ENCODE results near the gene RAD54L. TPM values are rescaled to one million over a fixed set of nuclear protein-coding genes. Genes with fewer than 3 reads are reported as not detected.
"Not testable (repeated sequence)": the region's sequence is repeated elsewhere in the genome, so short reads cannot be mapped to it uniquely, and the experiment has no call there.

The RAD54L gene
- total RNA-seq (2014; rRNA removed; shearing (Covaris generic)) = 16.8 and 20.6 TPM in 2 replicates

DNA sequence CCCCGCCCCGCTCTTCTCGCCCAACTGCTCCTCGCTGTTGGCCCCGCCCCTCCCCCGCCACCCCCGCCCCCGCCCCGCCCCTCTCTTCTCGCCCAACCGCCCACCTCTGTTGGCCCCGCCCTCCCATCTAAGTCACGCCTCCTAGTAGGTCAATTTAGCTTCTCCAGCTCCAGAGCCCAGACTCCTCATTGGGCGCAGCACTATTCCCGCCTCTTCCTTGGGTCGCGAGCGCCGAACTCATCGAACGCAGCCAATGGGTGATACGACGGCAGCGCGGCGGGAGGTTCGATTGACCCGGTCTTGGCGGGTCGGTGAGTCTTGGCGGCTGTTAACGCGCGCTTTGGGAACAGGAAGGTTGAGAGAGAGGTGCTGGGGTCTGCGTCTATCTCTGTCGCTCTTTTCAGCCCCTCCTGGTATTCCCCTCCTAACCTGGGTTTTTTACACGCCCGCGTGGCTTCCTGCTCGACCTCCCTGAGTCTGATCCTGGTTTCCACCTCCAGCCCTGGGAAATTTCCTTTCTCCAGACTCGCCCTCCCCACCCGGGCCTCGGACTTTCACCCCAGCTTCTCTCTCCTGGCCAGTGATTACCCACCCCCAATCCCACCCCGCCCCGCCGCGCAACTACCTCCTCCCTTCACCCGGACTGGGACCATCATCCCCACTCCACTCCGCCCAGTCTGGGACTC is at the start of gene RAD54L:
RAD54L (plus strand) TSS at position 328 of the 686 bp plus-strand sequence. CDS start 643 bp downstream, outside the sequence.
- in situ Hi-C loops (cut with HindIII; ENCODE audit: low sequenced_read_pairs) = no loop called here
- DNase-seq (ENCODE audit: low spot score) = peak; percentile 99

GRCh38 chr1:46197964-46198811 is 49.4 kb upstream of the RAD54L start, which contains the start of gene POMGNT1:
TSS of gene POMGNT1 (minus strand) at chr1:46198434. CDS start at chr1:46197821, 613 bp downstream.
- in situ Hi-C loops (cut with HindIII; ENCODE audit: low sequenced_read_pairs) = no loop called here
- DNase-seq (ENCODE audit: low spot score) = peak; percentile 73

DNA sequence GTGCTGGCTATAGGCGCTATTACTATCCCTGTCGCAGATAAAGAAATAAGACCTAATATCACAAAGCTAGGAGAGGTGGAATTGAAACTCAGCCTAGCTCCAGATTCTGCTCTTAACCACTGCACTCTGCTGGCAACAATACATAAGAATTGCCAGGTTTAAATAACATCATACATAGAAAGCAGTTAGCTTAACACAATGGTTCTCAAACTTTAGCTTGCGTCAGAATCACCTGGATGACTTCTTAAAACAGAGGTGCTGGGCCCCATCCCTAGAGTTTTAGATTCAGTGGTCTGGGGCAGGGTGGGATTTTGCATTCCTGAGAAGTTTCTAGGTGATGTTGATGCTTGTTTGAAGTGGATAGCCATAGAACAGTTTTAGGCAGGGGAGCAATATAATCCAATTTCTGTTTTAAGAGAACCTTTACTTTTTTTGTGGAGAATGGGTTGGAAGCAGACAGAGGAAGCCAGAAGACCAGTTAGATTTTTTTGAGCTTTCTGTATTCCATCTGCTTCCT is 48.3 kb upstream of the RAD54L start:
- in situ Hi-C loops (cut with HindIII; ENCODE audit: low sequenced_read_pairs) = no loop called here
- no peak for DNase-seq (ENCODE audit: low spot score)

GRCh38 chr1:46203738-46204405 is 43.7 kb upstream of the RAD54L start:
- in situ Hi-C loops (cut with HindIII; ENCODE audit: low sequenced_read_pairs) = no loop called here
- peak; percentile 71 for DNase-seq (ENCODE audit: low spot score)

DNA sequence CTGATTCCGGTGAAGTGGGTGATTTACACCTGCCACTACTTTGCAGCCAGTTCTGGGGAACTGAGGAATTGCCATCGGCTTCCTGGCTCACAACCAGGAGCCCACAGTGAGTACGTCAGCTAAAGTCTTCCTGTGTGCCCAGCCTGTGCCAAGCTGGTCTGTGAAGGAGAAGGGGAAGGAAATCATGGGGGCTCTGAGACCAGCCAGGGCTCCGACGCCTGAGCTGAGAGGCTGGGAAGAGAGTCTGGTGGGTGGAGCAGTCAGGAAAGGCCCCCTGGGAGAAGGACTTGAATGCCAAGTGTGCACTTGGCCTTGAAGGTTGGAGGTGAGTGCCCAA is 43.2 kb upstream of the RAD54L start:
- in situ Hi-C loops (cut with HindIII; ENCODE audit: low sequenced_read_pairs) = no loop called here
- DNase-seq (ENCODE audit: low spot score) = no peak

DNA sequence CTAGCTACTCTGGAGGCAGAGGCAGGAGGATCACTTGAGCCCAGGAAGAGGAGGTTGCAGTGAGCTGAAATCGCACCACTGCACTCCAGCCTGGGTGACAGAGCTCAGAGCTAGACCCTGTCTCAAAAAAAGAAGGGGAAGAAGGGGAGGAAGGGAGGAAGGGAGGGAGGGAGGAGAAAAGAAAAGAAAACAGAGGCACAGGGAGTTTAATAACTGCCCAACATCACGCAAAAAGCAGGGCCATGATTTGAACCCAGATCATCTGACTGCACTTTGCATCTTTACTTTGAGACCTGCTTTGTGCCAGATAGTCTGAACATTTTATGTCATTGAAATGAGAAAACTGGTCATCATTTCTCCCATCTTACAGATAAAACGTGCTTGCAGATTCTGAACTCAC is 42.4 kb upstream of the RAD54L start:
- no peak for DNase-seq (ENCODE audit: low spot score)
- in situ Hi-C loops (cut with HindIII; ENCODE audit: low sequenced_read_pairs) = no loop called here

DNA sequence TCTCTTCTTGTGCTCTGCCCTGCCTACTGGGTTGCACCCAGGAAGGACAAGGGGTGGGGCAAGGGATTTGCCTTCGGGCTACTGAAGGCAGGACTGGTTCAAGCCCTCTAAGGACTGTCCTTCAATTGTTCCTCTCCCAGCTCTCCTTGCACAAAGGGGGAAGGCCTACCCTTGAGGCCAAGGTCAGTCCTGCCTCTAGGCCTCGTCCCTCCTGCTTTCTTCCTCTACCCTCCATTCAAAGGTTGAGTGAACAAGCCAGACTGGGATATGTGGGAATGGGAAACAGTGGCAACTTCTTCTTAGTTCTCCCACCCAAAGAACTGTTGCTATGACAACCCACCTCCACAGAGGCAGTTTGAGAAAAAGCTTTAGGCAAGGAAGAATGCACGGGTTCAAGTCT is 41.8 kb upstream of the RAD54L start:
- in situ Hi-C loops (cut with HindIII; ENCODE audit: low sequenced_read_pairs) = no loop called here
- no peak for DNase-seq (ENCODE audit: low spot score)

- DNase-seq (ENCODE audit: low spot score) = no peak
- in situ Hi-C loops (cut with HindIII; ENCODE audit: low sequenced_read_pairs) = no loop called here
Measured at GRCh38 chr1:46206399-46206798, 41.2 kb upstream of the RAD54L start.

GRCh38 chr1:46210561-46210960 is 37.0 kb upstream of the RAD54L start:
- peak; percentile 73 for DNase-seq (ENCODE audit: low spot score)
- in situ Hi-C loops (cut with HindIII; ENCODE audit: low sequenced_read_pairs) = loop anchor here (10.0 kb wide), 1 partner anchor 176 kb away; no protein-coding TSS in a partner anchor

- in situ Hi-C loops (cut with HindIII; ENCODE audit: low sequenced_read_pairs) = loop anchor here (10.0 kb wide), 1 partner anchor 176 kb away; no protein-coding TSS in a partner anchor
Measured at GRCh38 chr1:46211051-46211450, 36.5 kb upstream of the RAD54L start.

DNA sequence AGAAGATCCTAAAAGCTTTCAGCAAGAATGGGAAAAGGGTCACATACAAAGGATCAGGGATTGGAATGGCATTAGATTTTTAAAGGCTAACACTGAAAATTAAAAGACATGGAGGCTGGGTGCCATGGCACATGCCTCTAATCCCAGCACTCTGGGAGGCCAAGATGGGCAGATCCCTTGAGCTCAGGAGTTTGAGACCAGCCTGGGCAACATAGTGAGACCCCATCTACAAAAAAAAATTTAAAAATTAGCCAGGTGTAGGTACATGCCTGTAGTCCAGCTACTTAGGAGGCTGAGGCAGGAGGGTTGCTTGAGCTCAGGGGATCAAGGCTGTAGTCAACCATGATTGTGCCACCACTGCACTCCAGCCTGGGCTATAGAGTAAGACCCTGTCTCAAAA is 32.1 kb upstream of the RAD54L start:
- in situ Hi-C loops (cut with HindIII; ENCODE audit: low sequenced_read_pairs) = loop anchor here (10.0 kb wide), 1 partner anchor 181 kb away; no protein-coding TSS in a partner anchor
- no peak for DNase-seq (ENCODE audit: low spot score)

More at GRCh38 chr1:46211051-46211450, 36.5 kb upstream of the RAD54L start:
- no peak for DNase-seq (ENCODE audit: low spot score)

GRCh38 chr1:46218443-46218842 is 29.1 kb upstream of the RAD54L start:
- in situ Hi-C loops (cut with HindIII; ENCODE audit: low sequenced_read_pairs) = loop anchor here (10.0 kb wide), 1 partner anchor 184 kb away; no protein-coding TSS in a partner anchor
- no peak for DNase-seq (ENCODE audit: low spot score)

DNA sequence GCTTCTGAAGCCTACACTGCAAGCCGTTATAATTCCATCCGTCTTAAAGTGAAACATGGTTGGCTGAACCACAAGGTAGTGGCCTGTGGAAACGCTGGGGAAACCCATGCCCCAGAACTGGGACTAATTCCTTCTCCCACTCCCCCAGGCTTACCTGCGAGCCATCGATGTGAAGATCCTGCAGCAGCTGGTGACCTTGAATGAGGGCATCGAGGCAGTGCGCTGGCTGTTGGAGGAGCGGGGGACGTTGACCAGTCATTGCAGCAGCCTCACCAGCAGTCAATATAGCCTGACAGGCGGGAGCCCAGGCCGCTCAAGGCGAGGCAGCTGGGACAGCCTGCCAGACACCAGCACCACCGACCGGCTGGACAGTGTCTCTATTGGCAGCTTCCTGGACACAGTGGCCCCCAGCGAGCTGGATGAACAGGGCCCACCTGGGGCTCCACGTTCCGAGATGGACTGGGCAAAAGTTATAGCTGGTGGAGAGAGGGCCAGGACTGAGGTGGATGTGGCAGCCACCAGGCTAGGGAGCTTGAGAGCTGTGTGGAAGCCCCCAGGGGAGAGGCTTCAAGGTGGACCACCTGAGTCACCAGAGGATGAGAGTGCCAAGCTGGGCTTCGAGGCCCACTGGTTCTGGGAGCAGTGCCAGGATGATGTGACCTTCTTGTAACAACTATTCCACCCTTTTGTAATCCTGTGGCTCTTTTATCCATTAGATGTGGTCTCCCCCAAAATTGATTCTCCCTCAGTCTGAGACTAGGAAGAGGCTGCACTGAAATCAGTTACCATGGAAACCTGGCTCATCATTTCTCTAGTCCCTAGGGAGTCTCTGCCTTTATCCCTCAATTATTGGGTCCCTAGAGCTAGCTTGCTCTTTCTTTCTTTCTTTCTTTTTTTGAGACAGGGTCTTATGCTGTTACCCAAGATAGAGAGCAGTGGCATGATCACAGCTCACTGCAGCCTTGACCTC is 27.7 kb upstream of the RAD54L start:
- DNase-seq (ENCODE audit: low spot score) = peak; percentile 19
- in situ Hi-C loops (cut with HindIII; ENCODE audit: low sequenced_read_pairs) = loop anchor here (10.0 kb wide), 1 partner anchor 185 kb away; no protein-coding TSS in a partner anchor

GRCh38 chr1:46220808-46221207 is 26.8 kb upstream of the RAD54L start:
- in situ Hi-C loops (cut with HindIII; ENCODE audit: low sequenced_read_pairs) = no loop called here
- no peak for DNase-seq (ENCODE audit: low spot score)

- in situ Hi-C loops (cut with HindIII; ENCODE audit: low sequenced_read_pairs) = no loop called here
- no peak for DNase-seq (ENCODE audit: low spot score)
Measured at GRCh38 chr1:46221749-46222148, 25.8 kb upstream of the RAD54L start.

GRCh38 chr1:46223055-46223454 is 24.5 kb upstream of the RAD54L start:
- DNase-seq (ENCODE audit: low spot score); in situ Hi-C loops (cut with HindIII; ENCODE audit: low sequenced_read_pairs): not testable (repeated sequence)

GRCh38 chr1:46223472-46223943 is 24.1 kb upstream of the RAD54L start:
- peak; percentile 92 for DNase-seq (ENCODE audit: low spot score)
- in situ Hi-C loops (cut with HindIII; ENCODE audit: low sequenced_read_pairs) = no loop called here

DNA sequence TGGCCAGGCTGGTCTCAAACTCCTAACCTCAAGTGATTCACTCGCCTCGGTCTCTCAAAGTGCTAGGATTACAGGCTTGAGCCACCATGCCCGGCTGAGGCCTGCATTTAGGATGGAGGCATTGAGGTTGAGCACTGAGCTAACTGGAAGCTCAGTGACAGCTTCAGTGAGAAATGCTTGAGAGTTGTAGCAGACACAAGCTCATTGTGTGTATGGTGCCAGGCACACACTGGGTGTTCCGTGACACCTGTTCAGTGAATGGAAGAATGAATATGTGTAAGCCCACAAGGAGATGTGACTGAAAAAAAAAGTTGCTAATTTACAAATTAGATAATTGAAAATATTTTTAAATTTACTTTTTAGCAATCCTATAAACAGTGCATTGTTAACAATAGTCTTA is 22.6 kb upstream of the RAD54L start:
- in situ Hi-C loops (cut with HindIII; ENCODE audit: low sequenced_read_pairs) = no loop called here
- DNase-seq (ENCODE audit: low spot score) = peak; percentile 47
